Gastroesophageal sphincter (tissue), 3 donors: Measurements from ENCODE around the gene EIF1AY.

Source experiments
- CTCF ChIP-seq, 4 experiments: fragments of 200-600 bp in 2 of 4; fragments of 450-650 bp in 2 of 4; sonication (generic) in 1 of 4; IDR thresholded peaks; one replicate each; pipeline ENCODE4 v1.5.1; 2017 to 2019; ENCODE audit warnings: antibody characterized with exemption in 4 of 4, mild to moderate bottlenecking in 2 of 4, moderate library complexity in 2 of 4
- POLR2A ChIP-seq, 2 donors: fragments of 450-650 bp; IDR thresholded peaks; one replicate each; pipeline ENCODE4 v1.6.1; 2017; ENCODE audit warnings: antibody characterized with exemption in 2 of 2, mild to moderate bottlenecking in 2 of 2, moderate library complexity in 1 of 2
- POLR2AphosphoS5 ChIP-seq: sonication (generic); formaldehyde crosslinking; IDR thresholded peaks from one replicate; pipeline ENCODE4 v1.6.1; 2017; ENCODE audit warnings: antibody characterized with exemption

DNA sequence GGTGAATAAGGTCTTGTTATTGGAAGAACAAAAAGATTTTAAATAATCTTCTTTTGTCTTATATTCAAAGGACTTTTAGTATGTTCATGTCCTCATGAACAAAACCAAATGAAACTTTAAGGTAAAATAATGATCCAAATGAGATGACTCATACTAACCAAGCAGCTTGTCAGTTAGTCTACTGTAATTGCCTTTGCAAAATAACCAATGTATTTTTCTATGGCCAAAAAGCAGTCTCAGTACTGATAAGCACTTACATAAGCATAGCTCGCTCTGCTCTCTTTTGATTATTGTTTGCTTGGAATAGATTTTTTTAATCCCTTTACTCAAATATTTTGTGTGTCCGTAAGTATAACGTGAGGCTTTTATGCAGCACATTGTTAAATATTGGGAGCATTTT is 4.3 kb upstream of the EIF1AY start:
- no peak for TF ChIP-seq CTCF (IDR thresholded peaks at IDR 0.05)
- no peak for TF ChIP-seq POLR2AphosphoS5
- no peak for TF ChIP-seq POLR2A (IDR thresholded peaks at IDR 0.05)
